Tibial artery (tissue), 4 donors: ENCODE results near the gene NCDN.

Source experiments
- DNase-seq, 2 donors: peaks; one replicate each; pipeline ENCODE4 v3.0.0-alpha.2; 2019
- H3K27ac ChIP-seq, 2 donors: fragments of 200-600 bp; sonication (generic) in 1 of 2; 1 replicate in 1 of 2; 2 replicates in 1 of 2; pipeline ENCODE4 v1.5.1; 2018 to 2019; ENCODE audit warnings: mild to moderate bottlenecking in 1 of 2
- H3K27me3 ChIP-seq, 2 donors: fragments of 200-600 bp; sonication (generic) in 1 of 2; one replicate each; pipeline versions ENCODE4 v1.5.1 to v1.6.0; 2016 to 2019
- H3K36me3 ChIP-seq, 3 donors: fragments of 200-600 bp; sonication (generic) in 2 of 3; one replicate each; pipeline ENCODE4 v1.5.1; 2016 to 2019; ENCODE audit warnings: mild to moderate bottlenecking in 2 of 3
- H3K4me1 ChIP-seq, 4 donors: fragments of 200-600 bp; sonication (generic) in 2 of 4; 1 replicate in 3 of 4; 2 replicates in 1 of 4; pipeline ENCODE4 v1.5.1; 2016 to 2019
- H3K4me3 ChIP-seq, 2 donors: fragments of 200-600 bp; sonication (generic) in 1 of 2; 1 replicate in 1 of 2; 2 replicates in 1 of 2; pipeline ENCODE4 v1.5.1; 2018 to 2019; ENCODE audit warnings: mild to moderate bottlenecking in 2 of 2
- H3K9me3 ChIP-seq, 3 donors: fragments of 200-600 bp; sonication (generic) in 1 of 3; one replicate each; pipeline ENCODE4 v1.5.1; 2016 to 2019
- intact Hi-C: fragments of 100-400 bp; cut with DNase I; formaldehyde crosslinking; loops from one replicate; pipeline ENCODE4 v1.15.0; 2023; ENCODE audit warnings: low total_unique reads
- TF ChIP-seq, protein P1 (sequence below), 2 experiments: fragments of 200-600 bp in 1 of 2; fragments of 450-650 bp in 1 of 2; IDR thresholded peaks; one replicate each; pipeline ENCODE4 v1.5.1; 2017 to 2019; ENCODE audit warnings: antibody characterized with exemption in 2 of 2, mild to moderate bottlenecking in 1 of 2, moderate library complexity in 1 of 2

NCDN gene

DNA sequence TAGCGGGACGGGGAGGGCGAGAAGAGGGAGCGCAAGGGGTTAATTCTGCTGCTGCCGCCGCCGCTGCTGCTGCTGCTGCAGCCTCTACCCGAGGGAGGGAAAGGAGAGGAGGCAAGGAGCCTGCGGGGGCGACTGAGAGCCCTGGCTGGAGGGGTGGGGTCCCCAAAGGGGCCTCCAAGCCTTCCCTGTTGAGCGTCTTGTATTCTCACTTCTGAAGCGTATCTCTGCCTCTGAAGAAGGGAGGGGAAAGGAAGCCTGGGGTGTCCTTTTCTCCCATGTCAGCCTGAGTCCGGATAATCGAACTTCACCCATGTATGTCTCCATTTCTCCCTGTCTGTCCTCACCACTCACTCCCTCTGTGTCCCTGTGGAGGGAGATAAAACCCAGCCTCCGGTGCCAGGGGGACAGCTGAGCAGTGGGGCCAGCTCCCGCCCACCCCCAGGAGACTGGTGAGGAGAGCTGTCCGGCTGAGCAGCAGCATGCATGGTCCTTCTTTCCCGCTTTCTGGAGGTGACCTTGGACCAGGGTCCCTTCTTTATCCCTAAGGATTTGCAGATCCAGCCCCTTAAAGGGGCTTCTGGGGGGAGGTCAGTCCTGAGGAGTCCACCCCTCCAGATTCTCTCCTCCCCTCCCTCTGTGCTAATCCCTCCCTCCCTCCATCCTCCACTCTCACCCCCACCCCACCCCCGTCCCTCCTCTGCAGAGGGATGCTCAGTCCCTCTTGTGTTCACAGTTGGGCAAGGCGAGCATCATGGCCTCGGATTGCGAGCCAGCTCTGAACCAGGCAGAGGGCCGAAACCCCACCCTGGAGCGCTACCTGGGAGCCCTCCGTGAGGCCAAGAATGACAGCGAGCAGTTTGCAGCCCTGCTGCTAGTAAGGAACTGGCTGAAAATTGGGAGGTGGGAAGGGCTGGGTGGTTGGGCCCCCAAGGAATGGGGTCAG is 1.0 kb downstream of the NCDN start:
- Histone ChIP-seq H3K4me1 (peaks cover 3 to 65% (median 42%) of the 10 kb centered on the region in 4 donors), H3K27ac (peak overlapping the region; percentile 96 to 98), H3K36me3 (peaks cover 0 to 26% (median 7%) of the 10 kb centered on the region in 3 donors), H3K4me3 (peak overlapping the region; percentile 86 to 98), H3K27me3 (no peaks in the 10 kb centered on the region), H3K9me3 (no peaks in the 10 kb centered on the region)
- intact Hi-C loops: loop anchor here (5.0 kb wide), 2 partner anchors 79 to 366 kb away; partner anchors contain the start of gene SFPQ
- DNase-seq: no peak
- TF ChIP-seq, protein P1, sequence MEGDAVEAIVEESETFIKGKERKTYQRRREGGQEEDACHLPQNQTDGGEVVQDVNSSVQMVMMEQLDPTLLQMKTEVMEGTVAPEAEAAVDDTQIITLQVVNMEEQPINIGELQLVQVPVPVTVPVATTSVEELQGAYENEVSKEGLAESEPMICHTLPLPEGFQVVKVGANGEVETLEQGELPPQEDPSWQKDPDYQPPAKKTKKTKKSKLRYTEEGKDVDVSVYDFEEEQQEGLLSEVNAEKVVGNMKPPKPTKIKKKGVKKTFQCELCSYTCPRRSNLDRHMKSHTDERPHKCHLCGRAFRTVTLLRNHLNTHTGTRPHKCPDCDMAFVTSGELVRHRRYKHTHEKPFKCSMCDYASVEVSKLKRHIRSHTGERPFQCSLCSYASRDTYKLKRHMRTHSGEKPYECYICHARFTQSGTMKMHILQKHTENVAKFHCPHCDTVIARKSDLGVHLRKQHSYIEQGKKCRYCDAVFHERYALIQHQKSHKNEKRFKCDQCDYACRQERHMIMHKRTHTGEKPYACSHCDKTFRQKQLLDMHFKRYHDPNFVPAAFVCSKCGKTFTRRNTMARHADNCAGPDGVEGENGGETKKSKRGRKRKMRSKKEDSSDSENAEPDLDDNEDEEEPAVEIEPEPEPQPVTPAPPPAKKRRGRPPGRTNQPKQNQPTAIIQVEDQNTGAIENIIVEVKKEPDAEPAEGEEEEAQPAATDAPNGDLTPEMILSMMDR (IDR thresholded peaks at IDR 0.05): no peak

DNA sequence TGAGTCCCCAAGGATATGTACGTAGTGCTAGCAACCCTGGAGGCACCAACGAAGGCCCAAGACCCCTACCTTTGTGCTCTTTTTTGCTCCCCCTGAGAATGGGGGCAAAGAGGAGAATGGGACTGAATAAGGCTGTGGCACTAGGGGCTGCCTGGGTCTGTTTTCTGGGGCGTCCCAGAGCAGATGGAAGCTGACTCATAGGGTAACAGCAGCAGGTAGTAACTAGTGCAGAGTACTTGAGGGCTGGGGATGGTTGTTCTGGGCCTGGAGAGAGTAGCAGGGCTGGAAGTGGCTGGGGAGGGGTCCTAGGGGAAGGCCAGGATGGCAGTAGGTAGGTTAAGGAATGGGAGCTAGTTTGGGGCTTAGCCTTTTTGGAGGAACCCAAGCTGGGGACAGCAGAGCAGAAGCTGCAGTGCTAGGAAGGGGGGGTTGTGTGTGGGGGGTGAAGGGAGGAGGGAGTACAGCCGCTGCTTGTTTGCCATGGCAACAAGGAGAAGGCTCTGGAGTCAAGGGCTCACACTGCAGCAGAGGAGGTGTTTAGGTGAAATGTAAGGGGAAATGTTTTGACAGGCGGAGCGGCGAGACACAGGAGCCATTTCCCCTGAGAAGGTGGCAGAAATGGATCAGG is 1.8 kb downstream of the NCDN start:
- peaks cover 3 to 63% (median 40%) of the 10 kb centered on the region in 4 donors for H3K4me1 ChIP-seq
- TF ChIP-seq, protein P1 (IDR thresholded peaks at IDR 0.05): no peak
- no peaks in the 10 kb centered on the region for H3K27me3 ChIP-seq
- H3K9me3 ChIP-seq: no peaks in the 10 kb centered on the region
- H3K27ac ChIP-seq: peak overlapping the region in 1 of 2 donors; percentile 96
- DNase-seq: no peak
- H3K4me3 ChIP-seq: no peak overlapping the region
- peaks cover 0 to 34% (median 7%) of the 10 kb centered on the region in 3 donors for H3K36me3 ChIP-seq
- intact Hi-C loops: loop anchor here (5.0 kb wide), 2 partner anchors 78 to 367 kb away; partner anchors contain the start of gene SFPQ

DNA sequence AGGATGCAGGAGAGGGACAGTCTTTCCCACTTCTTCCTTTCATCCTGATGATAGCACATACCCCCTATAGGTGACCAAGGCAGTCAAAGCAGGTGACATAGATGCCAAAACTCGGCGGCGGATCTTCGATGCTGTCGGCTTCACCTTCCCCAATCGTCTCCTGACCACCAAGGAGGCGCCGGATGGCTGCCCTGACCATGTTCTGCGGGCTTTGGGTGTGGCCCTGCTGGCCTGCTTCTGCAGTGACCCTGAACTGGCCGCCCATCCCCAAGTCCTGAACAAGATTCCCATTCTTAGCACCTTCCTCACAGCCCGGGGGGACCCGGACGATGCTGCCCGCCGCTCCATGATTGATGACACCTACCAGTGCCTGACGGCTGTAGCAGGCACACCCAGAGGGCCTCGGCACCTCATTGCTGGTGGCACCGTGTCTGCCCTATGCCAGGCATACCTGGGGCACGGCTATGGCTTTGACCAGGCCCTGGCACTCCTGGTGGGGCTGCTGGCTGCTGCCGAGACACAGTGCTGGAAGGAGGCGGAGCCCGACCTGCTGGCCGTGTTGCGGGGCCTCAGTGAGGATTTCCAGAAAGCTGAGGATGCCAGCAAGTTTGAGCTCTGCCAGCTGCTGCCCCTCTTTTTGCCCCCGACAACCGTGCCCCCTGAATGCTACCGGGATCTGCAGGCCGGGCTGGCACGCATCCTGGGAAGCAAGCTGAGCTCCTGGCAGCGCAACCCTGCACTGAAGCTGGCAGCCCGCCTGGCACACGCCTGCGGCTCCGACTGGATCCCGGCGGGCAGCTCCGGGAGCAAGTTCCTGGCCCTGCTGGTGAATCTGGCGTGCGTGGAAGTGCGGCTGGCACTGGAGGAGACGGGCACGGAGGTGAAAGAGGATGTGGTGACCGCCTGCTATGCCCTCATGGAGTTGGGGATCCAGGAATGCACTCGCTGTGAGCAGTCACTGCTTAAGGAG is 2.9 kb downstream of the NCDN start:
- H3K27ac ChIP-seq: peak overlapping the region in 1 of 2 donors; percentile 45
- H3K4me1 ChIP-seq: peaks cover 3 to 57% (median 35%) of the 10 kb centered on the region in 4 donors
- H3K9me3 ChIP-seq: no peaks in the 10 kb centered on the region
- intact Hi-C loops: loop anchor here (2.0 to 5.0 kb wide), 2 partner anchors 110 to 727 kb away; no protein-coding TSS in a partner anchor
- TF ChIP-seq, protein P1 (IDR thresholded peaks at IDR 0.05): no peak
- no peaks in the 10 kb centered on the region for H3K27me3 ChIP-seq
- H3K4me3 ChIP-seq: peak overlapping the region; percentile 4 to 17
- peak in 1 of 2 donors; percentile 88 for DNase-seq
- peaks cover 0 to 42% (median 9%) of the 10 kb centered on the region in 3 donors for H3K36me3 ChIP-seq

DNA sequence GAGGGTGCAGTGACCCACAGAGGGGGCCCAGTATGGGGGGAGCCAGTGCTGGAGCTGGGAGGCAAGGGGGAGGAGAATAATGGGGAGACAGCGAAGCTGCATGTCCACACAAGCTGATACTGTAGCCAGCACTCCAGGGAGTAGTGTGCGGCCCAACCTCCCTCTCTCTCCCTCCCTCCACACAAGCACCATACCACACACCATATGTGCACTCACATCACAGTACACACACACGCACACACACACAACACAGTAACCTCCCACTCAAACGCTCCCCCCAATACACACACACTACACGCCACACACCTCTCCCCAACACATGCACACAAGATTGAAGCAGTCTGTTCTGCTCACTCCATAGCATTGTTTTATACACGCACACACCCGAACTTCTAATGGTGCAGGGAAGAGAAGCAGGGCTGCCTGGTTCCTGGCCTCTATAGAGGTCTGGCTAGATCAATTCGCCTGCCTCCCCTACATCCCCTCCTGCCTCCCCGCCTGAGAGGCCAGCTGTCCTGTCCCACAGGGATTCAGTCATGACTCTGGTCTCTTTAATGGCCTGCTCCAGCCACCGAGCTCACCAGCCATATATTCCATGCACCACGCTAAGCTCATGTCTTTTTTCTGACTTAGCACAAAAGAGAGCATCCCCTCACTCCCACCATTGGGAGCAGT is 3.8 kb downstream of the NCDN start:
- Histone ChIP-seq H3K9me3 (no peaks in the 10 kb centered on the region), H3K4me3 (peak overlapping the region in 1 of 2 donors; percentile 17), H3K27me3 (no peaks in the 10 kb centered on the region), H3K27ac (peak overlapping the region in 1 of 2 donors; percentile 45), H3K36me3 (peaks cover 0 to 51% (median 16%) of the 10 kb centered on the region in 3 donors), H3K4me1 (peaks cover 3 to 48% (median 29%) of the 10 kb centered on the region in 4 donors)
- intact Hi-C loops: loop anchor here (2.0 to 5.0 kb wide), 2 partner anchors 111 to 726 kb away; no protein-coding TSS in a partner anchor
- no peak for DNase-seq
- TF ChIP-seq, protein P1 (IDR thresholded peaks at IDR 0.05): no peak
